Germinal center (tissue), 1 donor: Measurements from ENCODE around the gene GSG1L.
"Not testable (repeated sequence)": the region's sequence is repeated elsewhere in the genome, so short reads cannot be mapped to it uniquely, and the experiment has no call there.

Experiments
- DNase-seq: peaks from one replicate; pipeline ENCODE4 v3.0.0; 2012; ENCODE audit warnings: mixed read lengths, low spot score

The GSG1L gene

GRCh38 chr16:27947696-27948095, 115.8 kb downstream of the GSG1L start:
- DNase-seq, result no peak

- no peak for DNase-seq
Measured at GRCh38 chr16:27945233-27945973, 118.1 kb downstream of the GSG1L start.

GRCh38 chr16:27943766-27944165, 119.7 kb downstream of the GSG1L start:
- no peak for DNase-seq

- not testable (repeated sequence) for DNase-seq
Measured at GRCh38 chr16:27942071-27942470, 121.4 kb downstream of the GSG1L start.

GRCh38 chr16:27935076-27935475, 128.4 kb downstream of the GSG1L start:
- no peak for DNase-seq

DNA sequence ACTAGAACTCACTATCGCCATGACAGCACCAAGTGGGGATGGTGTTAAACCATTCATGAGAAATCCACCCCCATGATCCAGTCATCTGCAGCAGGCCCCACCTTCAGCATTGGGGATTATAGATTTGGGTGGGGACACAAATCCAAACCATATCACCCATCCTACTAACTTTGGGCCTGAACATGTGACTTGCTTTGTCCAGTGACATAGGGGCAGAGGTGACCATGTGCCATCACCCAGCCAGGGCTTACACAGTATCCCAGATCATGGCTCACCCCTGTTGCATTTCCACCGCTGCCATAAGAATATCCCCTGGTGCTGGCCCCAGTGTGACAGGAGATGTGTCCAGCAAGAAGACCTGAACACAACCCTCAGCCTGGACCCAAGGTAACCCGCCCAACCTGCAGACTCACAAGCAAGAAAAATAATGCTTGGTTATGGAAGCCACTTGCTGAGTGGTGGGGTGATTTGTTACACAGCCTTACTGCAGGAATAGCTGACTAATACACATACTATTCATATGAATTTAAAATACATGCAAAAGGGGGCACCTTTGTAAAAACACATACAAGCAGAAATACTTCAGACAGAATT, 130.9 kb downstream of the GSG1L start:
- DNase-seq, result no peak

- DNase-seq, result no peak
Measured at GRCh38 chr16:27929818-27930217, 133.7 kb downstream of the GSG1L start.

- no peak for DNase-seq
Measured at GRCh38 chr16:27928542-27928941, 135.0 kb downstream of the GSG1L start.

DNA sequence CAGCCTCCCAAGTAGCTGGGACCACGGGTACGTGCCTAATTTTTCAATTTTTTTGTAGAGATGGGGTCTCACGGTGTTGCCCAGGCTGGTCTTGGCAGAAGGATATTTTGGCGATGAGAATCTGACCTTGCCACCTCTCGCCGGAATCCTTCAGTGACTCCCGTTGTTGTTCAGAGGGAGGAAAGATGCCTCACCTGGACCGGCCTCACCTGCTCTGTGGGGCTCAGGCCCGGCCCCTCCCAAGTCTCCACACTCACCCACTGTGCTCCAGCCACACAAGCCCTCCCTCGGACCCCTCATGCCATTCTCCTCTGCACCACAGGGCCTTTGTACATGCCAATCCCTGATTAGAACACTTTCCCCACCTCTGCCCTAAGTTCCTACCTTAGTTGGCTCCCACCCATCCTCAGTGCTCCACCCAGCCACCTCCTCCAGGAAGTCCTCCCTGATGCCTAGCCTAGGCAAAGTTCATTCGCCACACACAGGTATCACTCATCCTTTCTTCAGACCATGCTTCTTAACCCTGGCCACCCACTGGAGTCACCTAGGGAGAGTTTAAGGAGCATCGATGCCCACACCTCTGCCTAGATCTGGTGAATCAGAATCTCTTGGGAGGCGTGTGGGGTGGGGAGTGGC, 136.1 kb downstream of the GSG1L start:
- DNase-seq, result no peak

- no peak for DNase-seq
Measured at GRCh38 chr16:27925612-27926011, 137.9 kb downstream of the GSG1L start.

GRCh38 chr16:27924411-27925118, 138.9 kb downstream of the GSG1L start:
- no peak for DNase-seq

DNA sequence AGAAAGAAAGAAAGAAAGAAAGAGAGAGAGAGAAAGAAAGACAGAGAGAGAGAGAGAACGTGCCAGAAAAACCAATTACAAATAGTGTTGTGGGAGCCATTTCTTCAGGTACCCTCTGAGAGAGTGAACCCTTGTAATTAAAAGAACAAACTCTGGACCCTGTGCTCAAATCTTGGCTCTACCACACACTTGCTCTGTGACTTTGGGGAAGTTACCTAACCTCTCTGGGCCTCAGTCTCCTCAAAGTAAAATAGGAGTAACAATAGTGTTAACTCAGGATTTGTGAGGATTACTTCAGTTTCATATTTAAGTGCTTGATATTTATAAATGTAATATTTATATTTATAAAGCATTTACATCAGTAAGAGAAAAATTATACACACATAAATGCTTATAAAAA, 139.8 kb downstream of the GSG1L start:
- DNase-seq, result no peak

- no peak for DNase-seq
Measured at GRCh38 chr16:27922433-27922832, 141.1 kb downstream of the GSG1L start.

- DNase-seq, result no peak
Measured at GRCh38 chr16:27921134-27921533, 142.4 kb downstream of the GSG1L start.

GRCh38 chr16:27920391-27920891, 143.1 kb downstream of the GSG1L start:
- no peak for DNase-seq

GRCh38 chr16:27918755-27919154, 144.8 kb downstream of the GSG1L start:
- DNase-seq, result no peak

DNA sequence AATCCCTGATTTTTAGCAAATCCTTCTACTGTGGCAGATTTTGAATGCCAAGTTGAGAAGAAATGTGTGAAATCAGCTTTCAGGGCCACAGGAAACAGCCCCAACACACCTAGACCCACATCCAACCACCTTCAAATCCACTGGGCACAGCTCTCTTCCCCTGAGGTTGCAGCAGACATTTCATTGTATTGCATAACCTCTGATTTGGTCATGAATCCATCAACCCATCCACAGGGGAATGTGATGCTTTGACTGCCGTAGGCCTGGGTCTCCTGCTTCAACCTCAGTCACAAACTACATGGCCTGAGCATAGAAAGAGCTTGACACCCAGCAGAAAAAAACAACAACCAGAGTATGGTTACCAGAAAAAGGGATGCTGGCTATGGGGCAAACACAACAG, 145.6 kb downstream of the GSG1L start:
- no peak for DNase-seq

GRCh38 chr16:27911486-27911885, 152.0 kb downstream of the GSG1L start:
- DNase-seq, result no peak

DNA sequence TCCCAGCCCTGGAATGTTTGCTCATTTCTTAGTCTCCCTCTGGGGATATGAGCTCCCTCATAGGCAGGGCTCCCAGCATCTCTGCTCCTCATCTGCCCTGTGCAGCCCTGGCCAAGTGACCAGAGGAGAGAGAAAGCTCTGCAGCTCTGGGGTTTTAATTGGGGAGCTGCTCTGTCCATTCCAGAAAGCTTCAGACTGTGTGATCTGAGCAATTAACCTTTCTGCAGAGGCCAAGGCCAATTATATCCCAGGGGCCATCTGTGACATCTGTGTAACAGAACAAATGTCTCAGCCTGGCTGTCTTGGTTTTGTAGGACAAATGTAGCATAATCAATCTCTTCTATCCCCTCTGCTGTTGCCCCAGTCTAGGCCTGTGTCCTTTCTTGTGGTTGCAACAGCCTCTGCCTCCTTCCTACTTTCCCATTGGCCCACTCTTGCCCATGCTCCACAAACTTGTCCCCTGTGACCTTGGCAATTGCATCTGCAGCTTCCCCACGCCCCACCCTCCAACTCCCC, 156.0 kb downstream of the GSG1L start:
- no peak for DNase-seq

DNA sequence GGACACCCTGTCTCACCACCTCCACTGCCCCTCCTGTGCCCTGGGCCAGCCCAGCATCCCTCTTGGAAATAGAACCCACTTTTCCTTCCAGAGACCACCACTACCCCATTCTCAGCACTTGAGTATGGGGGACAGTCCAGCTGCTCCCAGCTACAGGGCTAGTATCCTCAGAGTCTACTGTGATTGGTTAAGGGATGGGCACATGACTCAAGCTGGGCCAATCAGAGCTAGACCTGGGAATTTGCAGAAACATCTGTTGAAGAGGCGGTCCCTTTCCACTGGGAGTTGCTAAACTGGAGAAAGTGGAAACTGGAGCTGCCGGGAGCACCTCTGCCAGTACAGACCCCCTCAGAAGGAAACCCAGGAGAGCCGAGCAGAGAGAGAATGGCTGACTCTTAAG, 156.6 kb downstream of the GSG1L start:
- DNase-seq, result no peak

DNA sequence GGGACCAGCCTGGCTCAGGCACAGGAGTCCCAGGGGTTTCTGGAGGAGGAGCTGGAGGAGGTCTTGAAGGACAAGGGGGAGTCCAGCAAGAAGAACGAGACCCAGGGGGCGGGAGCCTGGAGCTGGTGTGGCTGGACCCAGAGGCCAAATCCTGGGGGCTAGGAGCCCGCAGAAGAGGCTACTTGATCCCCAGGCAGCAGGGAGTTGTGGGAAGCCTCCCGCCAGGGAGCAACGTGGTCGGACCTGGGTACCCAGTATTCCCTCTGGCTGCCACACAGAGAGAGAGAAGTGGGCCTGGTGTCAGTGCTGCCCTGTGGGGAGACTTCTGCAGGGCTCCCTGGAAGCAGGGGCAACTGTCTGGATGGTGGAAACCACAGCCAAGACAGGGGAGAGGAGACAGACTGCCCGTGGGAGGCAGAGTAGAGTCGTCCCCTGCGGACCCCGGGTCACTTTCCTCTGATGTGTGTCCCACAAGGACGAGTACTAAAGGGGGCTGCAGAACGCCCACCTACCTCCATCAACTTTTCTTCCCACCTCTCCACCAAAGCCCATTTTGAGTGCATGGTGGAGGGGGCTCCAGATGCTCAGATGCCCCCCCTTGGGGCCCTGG, 160.4 kb downstream of the GSG1L start:
- no peak for DNase-seq

GRCh38 chr16:27902551-27902950, 161.0 kb downstream of the GSG1L start:
- no peak for DNase-seq
